PC-9 (cell line): Measurements from ENCODE around the gene MXRA7.

Experiments
- EZH2 ChIP-seq: fragments of 200-600 bp; sonication (generic); IDR thresholded peaks from 2 replicates; pipeline ENCODE4 v1.8.0; 2017; ENCODE audit warnings: antibody characterized with exemption, low read depth
- TF ChIP-seq, protein P1 (sequence below): fragments of 200-600 bp; sonication (generic); conservative IDR thresholded peaks from 2 replicates; pipeline ENCODE4 v1.6.1; 2017; ENCODE audit warnings: mixed run types, antibody characterized with exemption, mild to moderate bottlenecking, moderate library complexity

DNA sequence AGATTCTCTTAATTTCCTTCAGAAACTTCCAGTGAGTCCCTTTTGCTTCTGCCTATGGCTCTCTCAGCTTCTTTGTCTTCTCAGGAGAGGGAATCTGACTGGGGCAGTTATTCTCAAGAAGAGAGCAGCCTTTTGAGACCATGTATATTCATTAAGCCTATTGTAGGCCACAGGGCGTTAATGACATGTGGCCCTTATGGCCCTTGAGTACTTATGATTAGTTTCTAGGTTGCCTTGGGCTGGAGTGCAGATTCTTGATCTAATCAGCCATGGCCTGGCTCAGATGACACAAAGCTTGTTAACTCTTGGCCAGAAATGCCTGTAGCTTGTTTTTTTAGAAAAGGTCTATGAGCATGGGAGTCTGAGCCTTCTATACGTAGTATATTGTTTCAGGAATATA, 44.5 kb upstream of the MXRA7 start:
- TF ChIP-seq EZH2 = no peak
- TF ChIP-seq, protein P1, sequence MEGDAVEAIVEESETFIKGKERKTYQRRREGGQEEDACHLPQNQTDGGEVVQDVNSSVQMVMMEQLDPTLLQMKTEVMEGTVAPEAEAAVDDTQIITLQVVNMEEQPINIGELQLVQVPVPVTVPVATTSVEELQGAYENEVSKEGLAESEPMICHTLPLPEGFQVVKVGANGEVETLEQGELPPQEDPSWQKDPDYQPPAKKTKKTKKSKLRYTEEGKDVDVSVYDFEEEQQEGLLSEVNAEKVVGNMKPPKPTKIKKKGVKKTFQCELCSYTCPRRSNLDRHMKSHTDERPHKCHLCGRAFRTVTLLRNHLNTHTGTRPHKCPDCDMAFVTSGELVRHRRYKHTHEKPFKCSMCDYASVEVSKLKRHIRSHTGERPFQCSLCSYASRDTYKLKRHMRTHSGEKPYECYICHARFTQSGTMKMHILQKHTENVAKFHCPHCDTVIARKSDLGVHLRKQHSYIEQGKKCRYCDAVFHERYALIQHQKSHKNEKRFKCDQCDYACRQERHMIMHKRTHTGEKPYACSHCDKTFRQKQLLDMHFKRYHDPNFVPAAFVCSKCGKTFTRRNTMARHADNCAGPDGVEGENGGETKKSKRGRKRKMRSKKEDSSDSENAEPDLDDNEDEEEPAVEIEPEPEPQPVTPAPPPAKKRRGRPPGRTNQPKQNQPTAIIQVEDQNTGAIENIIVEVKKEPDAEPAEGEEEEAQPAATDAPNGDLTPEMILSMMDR = no peak
